HS-27A (cell line): ENCODE results near the gene TAS2R38.
"Not testable (repeated sequence)": the region's sequence is repeated elsewhere in the genome, so short reads cannot be mapped to it uniquely, and the experiment has no call there.

Experiments
- DNase-seq: peaks from one replicate; pipeline ENCODE4 v3.0.0-alpha.2; 2012; ENCODE audit warnings: low read depth, missing footprints

The TAS2R38 gene

DNA sequence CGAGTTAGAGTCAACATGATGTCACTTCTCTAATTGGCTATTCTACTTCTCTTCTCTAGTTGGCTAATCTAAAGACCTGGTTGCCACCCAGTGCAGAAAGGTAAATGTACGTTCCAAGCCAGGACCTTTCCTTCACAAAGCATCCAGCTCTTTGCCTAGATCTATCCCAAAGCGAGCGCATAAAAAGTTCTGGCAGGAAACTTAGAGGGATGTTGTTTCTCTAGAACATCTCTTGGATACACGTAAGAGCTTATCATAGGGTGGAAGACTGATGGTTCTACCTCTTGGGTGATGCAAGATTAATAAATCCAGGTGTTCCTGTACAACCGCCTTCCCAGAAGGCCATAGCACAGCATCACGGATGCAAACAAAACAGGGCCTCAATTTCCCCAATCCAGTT, at the start of gene TAS2R38:
TAS2R38 (minus strand) TSS at position 101 of the 400 bp plus-strand sequence; CDS start at position 17, 84 bp downstream.
- no peak for DNase-seq

DNA sequence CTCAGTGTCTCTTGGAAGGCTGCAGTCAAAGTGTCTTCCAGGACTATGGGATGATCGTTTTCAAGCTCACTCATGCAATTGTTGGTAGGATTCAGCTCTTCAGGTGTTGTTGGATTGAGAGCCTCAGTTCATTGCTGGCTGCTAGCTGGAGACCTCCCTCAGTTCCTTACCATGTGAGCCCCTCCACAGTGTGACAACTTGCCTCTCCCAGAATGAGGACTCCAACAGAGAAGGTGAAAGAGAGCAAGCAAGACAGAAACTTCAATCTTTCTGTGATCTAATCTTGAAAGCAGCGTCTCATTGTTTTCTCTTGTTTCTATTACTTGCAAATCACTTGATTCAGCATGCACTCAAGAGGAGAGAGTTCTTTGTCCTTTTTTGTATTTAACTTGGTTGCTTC, 44.6 kb upstream of the TAS2R38 start:
- DNase-seq: no peak

DNA sequence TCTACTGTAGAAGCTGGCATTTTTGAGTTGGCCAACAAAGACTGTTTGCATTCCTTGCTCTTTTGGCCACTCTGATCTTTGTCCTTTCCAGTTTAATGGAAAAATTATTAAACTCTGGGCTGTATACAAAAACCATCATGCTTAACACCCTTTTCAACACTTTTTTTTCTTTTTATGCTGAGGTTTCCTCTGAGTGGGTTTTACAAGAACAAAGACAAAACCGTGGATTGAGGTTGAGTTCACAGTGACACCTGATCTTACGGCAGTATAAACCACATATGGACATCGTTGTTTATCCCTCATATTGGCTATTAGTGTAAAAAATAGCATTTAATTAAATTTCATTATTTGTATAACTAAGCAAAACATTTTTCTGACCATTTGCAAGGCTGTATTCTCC, 43.9 kb upstream of the TAS2R38 start:
- no peak for DNase-seq

DNA sequence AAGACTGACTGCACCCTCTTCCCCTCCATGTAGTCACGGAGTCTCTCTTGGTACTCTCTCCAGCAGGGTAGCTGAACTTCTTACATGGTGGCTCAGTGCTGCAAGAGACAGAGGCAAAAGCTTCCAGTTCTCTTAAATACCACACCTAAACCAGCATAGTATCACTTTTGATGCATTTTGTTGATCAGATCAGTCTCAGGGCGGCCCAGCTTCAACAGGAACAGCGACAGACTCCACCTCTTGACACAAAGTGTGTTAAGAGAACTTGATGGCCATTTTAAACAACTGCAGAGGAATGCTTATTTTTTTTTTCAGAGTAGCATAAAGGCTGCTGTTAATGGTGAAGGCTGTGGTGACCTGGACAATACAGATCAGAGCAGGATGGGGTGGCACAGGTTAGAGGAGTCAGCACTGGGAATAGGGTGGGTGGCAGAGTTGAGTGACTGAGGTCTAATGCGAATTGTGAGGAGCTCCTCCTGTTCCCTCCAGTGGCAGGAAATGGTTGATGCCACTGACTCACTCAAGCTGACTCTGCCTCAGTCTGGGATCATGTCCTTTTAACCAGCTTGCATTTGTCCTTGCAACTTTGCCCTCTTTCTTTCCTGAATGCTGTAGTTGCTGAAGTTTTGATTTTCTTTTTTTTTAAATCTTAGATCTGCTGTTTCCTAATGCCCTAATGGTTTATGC, 39.4 kb upstream of the TAS2R38 start:
- no peak for DNase-seq

DNA sequence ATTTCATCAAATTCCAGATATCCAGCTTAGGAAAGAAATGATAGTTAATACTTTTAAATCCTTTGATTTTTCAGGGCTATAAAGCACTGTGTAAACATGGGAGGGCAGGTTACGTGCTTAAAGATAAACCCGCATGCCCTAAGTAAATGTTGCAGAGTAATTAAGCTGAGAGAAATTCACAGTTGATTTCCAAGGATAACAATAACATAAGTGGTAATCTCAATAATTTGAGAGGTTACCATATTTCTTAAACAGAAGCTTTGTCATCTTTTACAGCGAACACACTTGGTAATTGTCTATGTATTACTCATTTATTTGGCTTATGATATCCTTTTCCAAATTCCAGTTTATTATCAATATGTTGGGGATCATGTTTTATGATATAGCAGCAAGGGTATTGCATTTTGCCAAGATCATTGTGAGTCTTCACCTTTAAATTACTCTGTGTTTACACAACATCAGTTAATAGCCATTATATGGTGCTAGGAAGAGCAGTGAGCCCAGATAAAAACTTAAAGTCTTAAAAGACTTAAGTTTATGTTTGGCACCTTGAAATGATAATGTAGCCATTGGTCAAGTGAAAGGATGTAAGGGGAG, 37.5 kb upstream of the TAS2R38 start:
- no peak for DNase-seq

DNA sequence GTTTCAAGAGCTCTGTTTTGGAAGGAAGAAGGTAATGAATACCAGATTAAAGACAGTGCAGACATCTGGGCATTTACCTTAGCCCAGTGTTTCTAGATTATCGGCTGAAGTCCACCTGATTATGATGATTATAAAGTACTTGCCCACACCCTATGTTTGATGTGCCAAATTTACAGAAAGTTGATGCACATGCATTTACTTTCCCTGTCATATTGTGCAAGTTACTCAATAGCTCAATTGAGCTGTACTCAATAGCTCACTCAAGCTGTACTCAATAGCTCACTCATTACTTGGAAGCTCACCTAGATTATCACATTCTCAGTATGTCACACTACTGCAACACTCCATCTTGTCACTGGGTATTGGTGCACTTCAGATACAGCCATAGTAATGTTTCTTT, 35.6 kb upstream of the TAS2R38 start:
- no peak for DNase-seq

DNA sequence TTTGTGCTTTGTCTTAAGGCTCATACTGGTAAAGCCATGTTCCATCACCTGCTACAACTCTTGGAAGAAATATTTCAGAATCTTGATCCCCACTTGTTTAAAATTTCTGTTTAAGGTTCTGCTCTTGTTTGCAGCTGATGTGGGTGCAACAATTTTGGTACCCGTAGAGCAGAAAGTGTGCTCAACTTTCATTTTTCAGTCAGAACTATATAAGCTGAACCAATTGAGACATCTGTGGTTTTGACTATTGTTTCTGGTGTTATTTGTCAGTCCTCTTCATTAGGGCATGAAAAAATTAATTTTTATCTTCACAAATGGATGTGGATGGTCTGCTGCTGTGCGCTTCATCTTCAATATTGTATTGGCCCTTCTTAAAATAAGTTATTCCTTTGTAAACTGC, 33.0 kb upstream of the TAS2R38 start:
- DNase-seq: no peak

DNA sequence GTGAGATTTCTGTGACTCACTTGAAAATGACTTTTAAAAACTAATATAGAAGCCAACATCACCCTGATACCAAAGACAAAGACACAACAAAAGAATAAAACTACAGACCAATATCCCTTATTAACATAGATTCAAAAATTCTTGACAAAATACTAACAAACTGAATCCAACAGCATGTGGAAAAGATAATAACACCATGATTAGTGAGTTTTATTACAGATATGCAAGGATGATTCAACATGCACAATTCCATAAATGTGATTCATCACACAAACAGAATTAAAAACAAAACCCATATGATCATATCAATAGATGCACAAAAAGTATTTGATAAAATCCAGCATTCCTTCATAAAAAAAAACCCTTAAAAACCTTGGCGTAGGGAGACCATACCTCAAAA, 28.6 kb upstream of the TAS2R38 start:
- DNase-seq: no peak

DNA sequence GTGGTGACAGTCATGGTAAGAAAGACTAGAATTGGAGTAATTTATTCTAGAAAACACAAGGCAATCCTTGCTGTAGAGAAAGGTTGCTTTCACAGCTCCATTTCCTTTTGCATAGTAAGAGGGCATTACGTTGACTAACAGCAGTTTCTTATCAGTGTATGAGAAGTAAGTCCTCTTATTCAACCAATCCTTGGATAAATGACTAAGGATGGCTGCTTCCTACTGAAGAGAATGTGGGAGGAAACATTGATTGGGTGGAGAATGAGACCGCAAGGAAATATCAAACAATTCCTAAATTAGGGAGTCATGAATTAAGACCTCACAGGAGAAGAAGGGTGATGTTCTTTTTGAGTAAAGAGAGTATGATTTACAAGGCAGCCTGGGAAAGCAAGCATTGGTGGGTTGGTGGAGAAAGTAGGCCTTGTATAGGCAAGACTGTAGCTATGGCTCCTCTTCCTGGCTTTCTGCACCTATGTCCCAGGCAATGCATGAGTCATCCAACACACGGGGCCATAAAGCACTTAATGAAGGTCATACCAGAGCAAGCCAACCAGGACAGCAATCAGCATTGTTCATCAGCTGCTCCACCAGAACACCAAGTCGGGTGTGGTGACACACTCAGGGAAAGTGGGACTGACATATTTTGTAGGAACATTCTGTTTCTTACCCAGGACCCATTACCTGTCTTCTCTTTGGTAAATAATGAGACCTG, 27.7 kb upstream of the TAS2R38 start:
- DNase-seq: no peak

DNA sequence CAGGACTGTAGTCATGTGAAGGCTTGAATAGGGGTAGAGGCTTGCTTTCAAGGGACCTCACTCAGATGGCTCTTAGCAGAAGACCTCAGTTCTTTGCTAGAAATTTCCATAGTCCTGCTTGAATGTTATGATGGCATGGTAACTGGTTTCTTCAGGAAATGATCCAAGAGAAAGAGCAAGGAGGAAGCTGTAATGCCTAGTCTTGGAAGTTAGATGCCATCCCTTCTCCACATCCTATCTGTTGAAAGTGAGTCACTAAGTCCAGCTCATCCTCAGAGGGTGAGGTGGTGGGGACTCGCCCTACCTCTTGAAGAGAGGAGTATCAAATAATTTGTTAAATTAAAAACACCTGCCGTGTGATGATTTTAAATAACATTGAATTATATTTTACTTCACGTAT, 26.7 kb upstream of the TAS2R38 start:
- no peak for DNase-seq

DNA sequence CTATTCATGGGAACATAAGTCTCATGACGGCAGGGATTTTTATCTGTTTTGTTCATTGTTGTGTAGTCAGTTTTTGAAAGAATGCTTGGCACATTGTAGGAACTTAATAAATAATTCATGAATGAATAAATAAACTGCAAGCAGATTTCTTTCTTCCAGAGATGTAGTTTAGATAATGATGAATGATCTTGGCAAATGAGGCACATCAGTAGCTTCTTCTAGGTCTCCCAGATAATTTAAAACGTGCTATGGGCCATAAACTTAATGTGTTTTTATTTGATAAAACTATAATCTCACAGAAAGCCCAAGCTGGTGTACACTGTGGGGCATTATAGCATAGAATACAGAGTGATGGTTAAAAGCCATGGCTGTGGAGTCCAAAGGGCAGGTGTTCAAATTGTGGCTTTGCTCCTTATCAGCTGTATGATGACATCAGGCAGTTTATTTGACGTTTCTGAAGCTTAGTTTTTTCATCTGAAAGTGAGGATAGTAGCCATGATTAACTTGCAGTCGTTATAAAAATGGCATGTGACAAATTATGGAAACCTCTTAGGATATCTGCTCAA, 25.6 kb upstream of the TAS2R38 start:
- DNase-seq: no peak

DNA sequence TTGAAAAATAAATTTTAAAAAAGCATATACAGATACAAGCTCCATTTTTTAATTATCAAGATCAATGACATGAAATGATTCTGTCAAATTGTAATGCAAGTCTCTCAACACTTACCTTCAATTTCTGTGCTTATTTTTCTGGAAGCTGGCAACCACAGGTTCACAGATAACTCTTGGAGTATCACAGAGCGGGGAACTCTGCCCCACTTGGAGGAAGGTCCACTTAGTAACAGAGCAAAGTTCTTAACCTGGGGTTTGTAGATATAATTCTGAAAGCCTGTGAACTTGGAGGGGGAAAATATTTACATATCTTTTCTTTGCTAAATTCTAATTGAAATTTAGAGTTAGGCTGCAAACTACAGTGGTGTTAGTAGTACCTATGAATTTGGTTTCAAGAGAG, 19.8 kb upstream of the TAS2R38 start:
- DNase-seq: no peak

DNA sequence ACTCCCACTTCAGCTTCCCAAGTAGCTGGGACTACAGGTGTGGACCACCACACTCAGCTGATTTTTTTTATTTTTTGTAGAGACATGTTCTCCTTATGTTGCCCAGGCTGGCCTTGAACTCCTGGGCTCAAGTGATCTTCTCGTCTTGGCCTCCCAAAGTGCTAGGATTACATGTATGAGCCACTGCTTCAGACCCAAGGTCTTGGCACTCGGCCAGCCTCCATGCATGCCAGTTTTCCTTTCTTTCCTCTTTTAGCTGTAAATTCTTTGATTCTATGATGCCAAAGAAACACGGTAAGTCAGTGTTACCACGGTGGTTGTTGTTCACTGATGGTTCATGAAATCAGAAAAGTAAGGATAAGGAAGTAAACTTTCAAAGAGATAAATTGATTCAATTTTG, 19.1 kb upstream of the TAS2R38 start:
- DNase-seq: no peak

DNA sequence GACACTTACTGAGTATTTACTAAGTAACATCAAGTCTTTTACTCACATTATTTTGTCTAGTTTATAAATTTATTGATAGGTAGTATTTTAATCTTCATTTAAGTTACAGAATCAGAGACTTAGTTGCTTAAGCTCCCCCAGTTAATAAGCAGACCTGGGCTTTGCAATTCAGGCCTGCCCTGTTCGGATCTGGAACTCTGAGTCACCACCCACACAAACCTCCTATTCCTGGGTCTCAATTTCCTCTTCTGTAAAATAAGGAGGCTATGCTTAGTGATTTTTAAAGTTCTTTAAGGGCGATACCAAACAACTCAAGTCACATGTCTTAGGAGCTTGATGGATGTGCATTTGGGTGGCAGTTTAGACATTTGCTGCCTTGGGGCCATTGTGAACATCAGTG, 18.6 kb upstream of the TAS2R38 start:
- no peak for DNase-seq

DNA sequence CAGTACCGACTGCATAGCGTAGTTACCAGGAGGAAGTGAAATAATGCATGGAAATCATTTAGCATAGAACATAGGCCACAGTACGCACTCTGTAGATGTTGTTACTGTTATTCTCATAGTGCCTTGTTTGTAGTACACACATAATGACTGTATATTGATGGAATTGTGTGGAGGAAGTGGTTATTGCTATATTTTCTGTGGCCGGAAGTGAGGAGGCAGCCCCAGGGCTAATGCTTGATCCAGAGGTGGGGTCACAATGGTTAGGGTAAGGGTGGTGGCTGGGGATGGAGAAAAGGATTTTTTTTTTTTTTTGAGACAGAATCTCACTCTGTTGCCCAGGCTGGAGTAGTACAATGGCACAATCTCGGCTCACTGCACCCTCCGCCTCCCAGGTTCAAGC, 17.6 kb upstream of the TAS2R38 start:
- no peak for DNase-seq

DNA sequence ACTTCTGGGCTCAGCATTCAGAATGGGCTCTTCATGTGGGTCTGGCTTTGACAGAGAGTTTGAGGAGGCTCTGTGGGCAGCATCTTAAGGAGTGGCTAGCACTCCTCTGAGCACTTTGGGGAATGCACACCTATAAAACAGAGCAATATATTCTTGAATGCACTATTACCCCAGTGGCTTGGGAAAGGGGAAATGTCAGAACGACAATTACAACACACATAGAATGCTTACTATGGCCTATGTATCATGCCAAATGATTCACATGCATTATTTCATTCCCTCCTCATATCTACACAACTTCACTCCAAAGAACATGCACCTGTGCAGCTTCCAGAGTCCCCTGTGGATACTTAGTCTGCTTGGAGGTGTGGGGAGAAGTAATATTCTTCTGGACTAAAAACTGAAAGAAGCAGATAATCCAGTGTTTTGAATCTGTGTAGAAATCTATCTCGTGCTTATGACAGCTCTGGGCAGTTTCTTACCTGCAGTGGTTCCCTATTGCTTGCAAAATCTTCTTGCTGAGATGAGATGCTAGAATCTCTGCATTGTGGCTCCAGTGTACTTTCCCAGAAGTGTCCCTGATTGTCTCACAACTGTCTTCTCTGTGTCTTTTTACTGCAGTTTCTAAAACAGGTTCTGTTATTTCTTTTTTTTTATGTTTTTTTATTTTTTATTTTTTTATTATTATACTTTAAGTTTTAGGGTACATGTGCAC, 16.6 kb upstream of the TAS2R38 start:
- no peak for DNase-seq

DNA sequence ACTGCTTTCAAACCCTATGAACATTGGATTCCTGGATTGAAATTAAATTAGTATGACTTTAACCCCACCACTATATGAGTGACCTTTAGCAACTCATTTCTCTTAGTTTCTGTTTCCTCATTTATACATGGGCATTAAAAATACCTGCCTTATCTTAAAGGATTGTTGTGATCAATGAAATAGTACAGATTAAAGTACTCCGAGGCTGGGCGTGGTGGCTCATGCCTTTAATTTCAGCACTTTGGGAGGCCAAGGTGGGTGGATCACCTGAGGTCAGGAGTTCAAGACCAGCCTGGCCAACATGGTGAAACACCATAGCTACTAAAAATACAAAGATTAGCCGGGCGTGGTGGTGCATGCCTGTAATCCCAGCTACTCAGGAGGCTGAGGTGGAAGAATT, 14.2 kb upstream of the TAS2R38 start:
- not testable (repeated sequence) for DNase-seq

DNA sequence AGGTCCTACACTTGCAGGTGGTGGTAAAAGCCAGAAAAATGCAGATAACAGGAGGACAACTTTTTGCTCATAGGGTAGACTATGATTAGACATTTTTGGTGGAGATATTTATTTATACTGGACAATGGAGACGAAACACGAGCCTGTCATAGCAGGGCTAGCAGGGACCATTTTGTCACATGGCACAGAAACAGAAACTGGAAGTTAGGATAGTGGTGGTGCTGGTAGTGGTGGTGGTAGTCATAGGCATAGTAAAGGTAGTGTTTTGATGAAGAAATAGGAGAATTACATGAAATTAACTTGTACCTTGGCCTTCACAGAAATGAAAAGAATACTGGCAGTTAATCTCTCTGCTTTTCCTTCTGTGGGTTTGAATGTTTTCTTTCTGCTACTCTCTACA, 13.3 kb upstream of the TAS2R38 start:
- no peak for DNase-seq

DNA sequence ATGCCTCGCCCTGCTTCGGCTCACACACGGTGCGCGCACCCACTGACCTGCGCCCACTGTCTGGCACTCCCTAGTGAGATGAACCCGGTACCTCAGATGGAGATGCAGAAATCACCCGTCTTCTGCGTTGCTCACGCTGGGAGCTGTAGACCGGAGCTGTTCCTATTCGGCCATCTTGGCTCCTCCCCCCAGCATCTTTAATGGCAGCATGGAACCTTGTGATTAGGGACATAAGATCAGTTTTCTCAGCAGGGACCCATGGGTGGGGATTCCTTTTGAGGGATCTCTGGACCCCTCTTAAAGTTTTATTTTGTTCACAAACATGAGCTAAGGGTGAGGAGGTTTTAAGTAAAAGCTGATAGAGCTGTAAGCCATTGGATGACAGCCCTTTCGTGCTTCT, 12.4 kb upstream of the TAS2R38 start:
- not testable (repeated sequence) for DNase-seq

DNA sequence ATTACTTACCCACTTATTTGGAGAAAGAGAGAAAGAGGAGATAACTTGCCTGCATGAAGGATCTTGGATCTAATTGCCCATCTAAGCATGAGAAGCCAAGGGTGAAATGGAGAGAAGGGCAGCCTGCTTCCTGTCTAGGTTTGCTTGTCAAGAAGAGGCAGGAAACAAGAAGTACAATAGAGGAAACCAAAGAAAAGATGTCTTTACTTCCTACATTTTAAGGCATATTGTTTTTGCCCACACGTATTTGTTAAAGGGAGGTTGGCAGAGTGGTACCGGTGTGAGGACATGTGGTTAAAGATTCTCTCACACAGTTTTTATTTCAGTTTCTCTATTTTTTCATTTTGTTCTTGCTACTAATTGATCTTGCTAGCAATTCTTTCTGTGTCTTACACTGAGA, 6.0 kb upstream of the TAS2R38 start:
- DNase-seq: no peak

DNA sequence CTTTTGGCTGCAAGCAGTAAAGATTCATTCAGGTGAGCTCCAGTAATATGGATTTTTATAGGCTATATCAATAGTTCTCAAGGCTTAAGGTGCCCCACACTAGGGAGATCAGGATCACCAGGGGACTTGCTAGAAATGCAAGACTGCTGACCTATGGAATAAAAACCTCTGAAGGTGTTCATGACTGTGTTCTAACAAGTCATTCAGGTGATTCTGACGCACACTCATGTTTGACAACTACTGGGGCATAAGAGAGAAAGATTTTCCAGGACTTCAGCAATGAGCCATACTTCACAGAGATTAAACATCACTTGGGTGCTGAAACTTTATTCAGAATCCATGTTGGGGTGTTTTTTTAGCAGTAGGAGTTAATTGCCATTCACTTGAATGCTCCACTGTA, 4.8 kb upstream of the TAS2R38 start:
- DNase-seq: no peak

DNA sequence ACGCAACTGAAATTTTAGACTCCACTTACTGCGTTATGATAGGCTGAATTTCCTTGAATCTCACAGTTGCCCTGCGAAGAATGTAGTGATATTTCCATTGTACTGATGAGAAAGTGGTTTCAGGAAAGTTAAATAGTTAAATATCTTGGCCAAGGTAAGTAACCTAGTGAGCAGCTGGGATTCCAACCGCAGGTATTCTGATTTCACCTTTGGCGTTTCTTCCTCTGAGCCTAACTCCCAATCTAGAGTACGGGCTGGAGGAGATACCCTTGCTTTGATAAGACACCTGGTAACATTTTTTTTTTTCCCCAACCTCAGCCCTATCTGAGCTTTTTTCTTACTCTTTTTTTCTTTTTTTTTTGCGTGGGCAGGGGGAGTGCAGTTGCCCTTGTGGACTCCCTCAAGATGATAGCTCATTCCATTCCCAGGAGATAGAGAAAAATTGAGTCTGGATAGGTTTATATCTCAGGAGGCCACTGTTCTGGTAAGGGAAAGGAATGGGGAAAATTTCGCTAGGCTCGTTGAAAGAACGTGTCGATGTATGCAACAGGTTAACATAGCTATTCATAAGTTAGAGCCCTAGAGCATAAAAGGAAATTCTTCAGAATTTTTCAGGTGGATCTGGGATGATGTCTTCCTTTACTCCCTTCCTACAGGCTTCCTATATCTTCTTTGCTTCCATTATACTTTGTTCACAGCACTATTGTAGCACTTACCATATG, 3.1 kb upstream of the TAS2R38 start:
- no peak for DNase-seq
